ENCODE results near the gene FANCC. TPM values are rescaled to one million over a fixed set of nuclear protein-coding genes. Genes with fewer than 3 reads are reported as not detected.

Gene FANCC
- total RNA-seq, 1 experiment from 2014 or later: 19.4 TPM

DNA sequence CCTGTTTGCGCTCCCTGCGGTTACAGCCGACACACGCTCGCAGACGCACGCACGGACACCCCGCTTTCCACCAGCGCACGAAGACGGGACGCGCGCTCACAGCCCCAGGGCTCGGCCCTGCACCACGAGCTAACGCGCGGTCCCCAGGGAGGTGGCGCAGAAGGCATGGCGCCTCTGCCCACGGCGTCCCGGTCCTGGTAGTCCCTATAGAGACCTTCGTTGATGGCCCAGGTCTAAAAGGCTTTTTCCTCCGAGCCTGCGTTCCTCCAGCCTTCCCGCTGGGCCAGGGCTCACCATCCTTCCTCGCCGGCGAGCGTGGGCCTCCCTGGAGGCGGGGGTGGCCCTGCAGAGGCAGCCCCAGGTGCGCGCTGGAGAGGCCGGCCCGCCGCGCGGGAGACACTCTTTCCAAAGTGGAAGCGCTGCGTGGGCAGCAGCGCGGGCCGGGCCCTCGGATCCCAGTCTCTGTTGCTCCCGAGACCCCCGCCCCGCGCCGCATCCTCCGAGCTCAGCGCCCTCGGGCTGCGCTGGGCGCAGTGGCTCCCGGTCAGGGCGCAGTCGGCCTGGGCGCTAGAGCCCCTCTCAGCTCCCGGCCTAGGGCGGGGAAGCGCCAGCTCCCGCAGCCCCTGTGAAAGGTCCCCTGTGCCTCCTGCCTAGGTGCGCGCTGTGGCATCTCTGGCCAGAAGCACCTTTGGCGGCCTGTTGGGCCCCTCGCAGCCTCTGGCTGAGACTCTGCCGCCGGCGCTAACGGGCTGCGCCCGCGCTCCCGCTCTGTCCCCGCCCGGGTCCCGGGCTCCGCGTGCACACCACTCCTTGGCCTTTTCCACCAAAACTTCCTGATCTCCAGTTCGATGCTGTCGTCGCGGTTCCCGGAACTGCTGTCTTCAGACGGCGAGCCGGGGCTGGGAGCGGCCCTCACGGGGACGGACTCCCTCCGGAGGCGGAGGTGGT lies 31.9 kb upstream of the FANCC start (continued):
- TF ChIP-seq, protein P1, sequence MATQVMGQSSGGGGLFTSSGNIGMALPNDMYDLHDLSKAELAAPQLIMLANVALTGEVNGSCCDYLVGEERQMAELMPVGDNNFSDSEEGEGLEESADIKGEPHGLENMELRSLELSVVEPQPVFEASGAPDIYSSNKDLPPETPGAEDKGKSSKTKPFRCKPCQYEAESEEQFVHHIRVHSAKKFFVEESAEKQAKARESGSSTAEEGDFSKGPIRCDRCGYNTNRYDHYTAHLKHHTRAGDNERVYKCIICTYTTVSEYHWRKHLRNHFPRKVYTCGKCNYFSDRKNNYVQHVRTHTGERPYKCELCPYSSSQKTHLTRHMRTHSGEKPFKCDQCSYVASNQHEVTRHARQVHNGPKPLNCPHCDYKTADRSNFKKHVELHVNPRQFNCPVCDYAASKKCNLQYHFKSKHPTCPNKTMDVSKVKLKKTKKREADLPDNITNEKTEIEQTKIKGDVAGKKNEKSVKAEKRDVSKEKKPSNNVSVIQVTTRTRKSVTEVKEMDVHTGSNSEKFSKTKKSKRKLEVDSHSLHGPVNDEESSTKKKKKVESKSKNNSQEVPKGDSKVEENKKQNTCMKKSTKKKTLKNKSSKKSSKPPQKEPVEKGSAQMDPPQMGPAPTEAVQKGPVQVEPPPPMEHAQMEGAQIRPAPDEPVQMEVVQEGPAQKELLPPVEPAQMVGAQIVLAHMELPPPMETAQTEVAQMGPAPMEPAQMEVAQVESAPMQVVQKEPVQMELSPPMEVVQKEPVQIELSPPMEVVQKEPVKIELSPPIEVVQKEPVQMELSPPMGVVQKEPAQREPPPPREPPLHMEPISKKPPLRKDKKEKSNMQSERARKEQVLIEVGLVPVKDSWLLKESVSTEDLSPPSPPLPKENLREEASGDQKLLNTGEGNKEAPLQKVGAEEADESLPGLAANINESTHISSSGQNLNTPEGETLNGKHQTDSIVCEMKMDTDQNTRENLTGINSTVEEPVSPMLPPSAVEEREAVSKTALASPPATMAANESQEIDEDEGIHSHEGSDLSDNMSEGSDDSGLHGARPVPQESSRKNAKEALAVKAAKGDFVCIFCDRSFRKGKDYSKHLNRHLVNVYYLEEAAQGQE (IDR thresholded peaks at IDR 0.05; ENCODE audit: low read depth): no peak
- TF ChIP-seq ZFX (IDR thresholded peaks at IDR 0.05): no peak
- no peak for TF ChIP-seq SP1 (IDR thresholded peaks at IDR 0.05; ENCODE audit: low read depth)
- TF ChIP-seq TCF7L2 (IDR thresholded peaks at IDR 0.05; ENCODE audit: borderline replicate concordance, extremely low read depth, insufficient read depth, insufficient read length): no peak
- TF ChIP-seq SRF (IDR thresholded peaks at IDR 0.05; ENCODE audit: low read depth): no peak

DNA sequence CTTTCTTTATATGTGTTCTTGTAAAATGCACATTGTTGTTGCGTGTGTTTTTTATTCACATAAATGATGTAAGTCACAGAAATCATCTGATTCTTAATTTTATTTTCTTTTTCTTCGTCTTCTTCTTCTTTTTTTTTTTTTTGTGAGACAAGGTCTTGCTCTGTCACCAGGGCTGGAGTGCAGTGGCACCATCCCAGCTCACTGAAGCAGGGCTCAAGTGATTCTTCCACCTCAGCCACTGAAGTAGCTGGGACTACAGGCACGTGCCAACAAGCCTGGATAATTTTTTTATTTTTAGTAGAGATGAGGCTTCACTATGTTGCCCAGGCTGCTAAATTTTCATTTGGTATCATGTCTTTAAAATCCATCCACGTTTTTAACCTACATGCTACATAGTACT lies 28.5 kb upstream of the FANCC start:
- BruUV-seq (replicated peaks): no TSS peak
- H4K20me1 ChIP-seq (ENCODE audit: insufficient read depth): no peaks in the 10 kb centered on the region
- no peak overlapping the region for H3K4me3 ChIP-seq (replicated peaks in 1 of 2; ENCODE audit: low read depth in 1 of 2, low read length in 2 of 2)
- no peaks in the 10 kb centered on the region for H3K9me2 ChIP-seq (ENCODE audit: insufficient read depth)
- H3K27ac ChIP-seq (ENCODE audit: low read depth, low read length): no peak overlapping the region
- ChIA-PET CTCF (interaction anchor here (1.6 kb wide), 1 partner anchor 10 kb away, joined by 7 read pairs; no protein-coding TSS in a partner anchor), POLR2A (no interaction called here), RAD21 (ENCODE audit: low non-redundant PET in 1 of 2, low total read pairs in 2 of 2, uncharacterized antibody in 2 of 2, unreplicated experiment in 2 of 2) (no interaction called here)
- no peak overlapping the region for H3K4me2 ChIP-seq (ENCODE audit: low read length)
- H3K36me3 ChIP-seq (ENCODE audit: control insufficient read depth in 1 of 2, insufficient read depth in 2 of 2, low read length in 2 of 2): no peaks in the 10 kb centered on the region
- no peak overlapping the region for H2AFZ ChIP-seq (ENCODE audit: low read depth, low read length, poor library complexity, severe bottlenecking)
- H3K4me1 ChIP-seq (ENCODE audit: control insufficient read depth in 1 of 2, insufficient read depth in 2 of 2, low read length in 2 of 2): no peaks in the 10 kb centered on the region
- ATAC-seq (no peak), DNase-seq (ENCODE audit: low read depth, low spot score) (no peak)
- H3K79me2 ChIP-seq (ENCODE audit: insufficient read depth, low read length): no peaks in the 10 kb centered on the region
- H3K27me3 ChIP-seq (ENCODE audit: insufficient read depth, low read length): no peaks in the 10 kb centered on the region
- no peak overlapping the region for H3K9ac ChIP-seq (ENCODE audit: low read length)
- intact Hi-C loops (cut with micrococcal nuclease): no loop called here
- no peaks in the 10 kb centered on the region for H3K9me3 ChIP-seq (ENCODE audit: control insufficient read depth in 1 of 2, insufficient read depth in 1 of 2, low read depth in 1 of 2, low read length in 2 of 2)
- no peak for TF ChIP-seq EZH2phosphoT487 (IDR thresholded peaks at IDR 0.05; ENCODE audit: borderline replicate concordance)
- no peak for TF ChIP-seq POLR2AphosphoS5 (IDR thresholded peaks at IDR 0.05; ENCODE audit: low read depth, low read length)
- TF ChIP-seq, protein P2, sequence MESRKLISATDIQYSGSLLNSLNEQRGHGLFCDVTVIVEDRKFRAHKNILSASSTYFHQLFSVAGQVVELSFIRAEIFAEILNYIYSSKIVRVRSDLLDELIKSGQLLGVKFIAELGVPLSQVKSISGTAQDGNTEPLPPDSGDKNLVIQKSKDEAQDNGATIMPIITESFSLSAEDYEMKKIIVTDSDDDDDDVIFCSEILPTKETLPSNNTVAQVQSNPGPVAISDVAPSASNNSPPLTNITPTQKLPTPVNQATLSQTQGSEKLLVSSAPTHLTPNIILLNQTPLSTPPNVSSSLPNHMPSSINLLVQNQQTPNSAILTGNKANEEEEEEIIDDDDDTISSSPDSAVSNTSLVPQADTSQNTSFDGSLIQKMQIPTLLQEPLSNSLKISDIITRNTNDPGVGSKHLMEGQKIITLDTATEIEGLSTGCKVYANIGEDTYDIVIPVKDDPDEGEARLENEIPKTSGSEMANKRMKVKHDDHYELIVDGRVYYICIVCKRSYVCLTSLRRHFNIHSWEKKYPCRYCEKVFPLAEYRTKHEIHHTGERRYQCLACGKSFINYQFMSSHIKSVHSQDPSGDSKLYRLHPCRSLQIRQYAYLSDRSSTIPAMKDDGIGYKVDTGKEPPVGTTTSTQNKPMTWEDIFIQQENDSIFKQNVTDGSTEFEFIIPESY (IDR thresholded peaks at IDR 0.05; ENCODE audit: extremely low read depth, insufficient replicate concordance, low read length): no peak
- TF ChIP-seq YY1 (IDR thresholded peaks at IDR 0.05; ENCODE audit: extremely low read depth, insufficient replicate concordance, low read depth, low read length): no peak
- no peak for TF ChIP-seq EGR1 (IDR thresholded peaks at IDR 0.05; ENCODE audit: low read depth)
- no peak for TF ChIP-seq JUND (IDR thresholded peaks at IDR 0.05)
- no peak for TF ChIP-seq POLR2A (IDR thresholded peaks at IDR 0.05; ENCODE audit: borderline replicate concordance, extremely low read depth, insufficient read depth, insufficient read length)
- no peak for TF ChIP-seq SIN3A (IDR thresholded peaks at IDR 0.05; ENCODE audit: low read depth)
- TF ChIP-seq ZFX (IDR thresholded peaks at IDR 0.05): no peak
- no peak for TF ChIP-seq MAX (IDR thresholded peaks at IDR 0.05)
- TF ChIP-seq CBX3 (IDR thresholded peaks at IDR 0.05; ENCODE audit: low read depth): no peak
- TF ChIP-seq, protein P3, sequence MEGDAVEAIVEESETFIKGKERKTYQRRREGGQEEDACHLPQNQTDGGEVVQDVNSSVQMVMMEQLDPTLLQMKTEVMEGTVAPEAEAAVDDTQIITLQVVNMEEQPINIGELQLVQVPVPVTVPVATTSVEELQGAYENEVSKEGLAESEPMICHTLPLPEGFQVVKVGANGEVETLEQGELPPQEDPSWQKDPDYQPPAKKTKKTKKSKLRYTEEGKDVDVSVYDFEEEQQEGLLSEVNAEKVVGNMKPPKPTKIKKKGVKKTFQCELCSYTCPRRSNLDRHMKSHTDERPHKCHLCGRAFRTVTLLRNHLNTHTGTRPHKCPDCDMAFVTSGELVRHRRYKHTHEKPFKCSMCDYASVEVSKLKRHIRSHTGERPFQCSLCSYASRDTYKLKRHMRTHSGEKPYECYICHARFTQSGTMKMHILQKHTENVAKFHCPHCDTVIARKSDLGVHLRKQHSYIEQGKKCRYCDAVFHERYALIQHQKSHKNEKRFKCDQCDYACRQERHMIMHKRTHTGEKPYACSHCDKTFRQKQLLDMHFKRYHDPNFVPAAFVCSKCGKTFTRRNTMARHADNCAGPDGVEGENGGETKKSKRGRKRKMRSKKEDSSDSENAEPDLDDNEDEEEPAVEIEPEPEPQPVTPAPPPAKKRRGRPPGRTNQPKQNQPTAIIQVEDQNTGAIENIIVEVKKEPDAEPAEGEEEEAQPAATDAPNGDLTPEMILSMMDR (IDR thresholded peaks at IDR 0.05 in 2 of 3, conservative IDR thresholded peaks at IDR 0.05 in 1 of 3; ENCODE audit: borderline replicate concordance in 1 of 3, insufficient read depth in 1 of 3, low read depth in 2 of 3, low read length in 2 of 3): no peak
- TF ChIP-seq CEBPB (IDR thresholded peaks at IDR 0.05; ENCODE audit: low read depth): no peak
- TF ChIP-seq ELF1 (IDR thresholded peaks at IDR 0.05; ENCODE audit: borderline replicate concordance, low read depth): no peak
